Measurements from ENCODE around the gene MED31. TPM values are rescaled to one million over a fixed set of nuclear protein-coding genes. Genes with fewer than 3 reads are reported as not detected.
A peak's percentile ranks its signal among the peaks of the same experiment; 100 is the strongest.
"Not testable (repeated sequence)": the region's sequence is repeated elsewhere in the genome, so short reads cannot be mapped to it uniquely, and the experiment has no call there.

MED31 gene
- polyA plus RNA-seq, 2 donors, result 18.1 to 34.6 TPM

GRCh38 chr17:6670571-6670970 lies 19.2 kb upstream of the MED31 start:
- no peak overlapping the region for H3K4me3 ChIP-seq (ENCODE audit: low read depth in 1 of 2, low read length in 2 of 2)

GRCh38 chr17:6669479-6670212 lies 18.2 kb upstream of the MED31 start:
- Histone ChIP-seq H3K27me3 (ENCODE audit: control insufficient read depth in 1 of 2, insufficient read depth in 2 of 2, low read length in 2 of 2) (no peaks in the 10 kb centered on the region), H3K36me3 (ENCODE audit: control insufficient read depth in 2 of 2, insufficient read depth in 2 of 2, low read length in 1 of 2) (no peaks in the 10 kb centered on the region), H3K9me3 (ENCODE audit: control insufficient read depth in 2 of 2, insufficient read depth in 1 of 2, low read depth in 1 of 2, low read length in 1 of 2) (no peaks in the 10 kb centered on the region), H3K4me3 (ENCODE audit: low read depth in 1 of 2, low read length in 2 of 2) (no peak overlapping the region), H3K27ac (ENCODE audit: low read depth in 2 of 2, low read length in 1 of 2) (peak overlapping the region; percentile 88 to 99), H3K4me1 (ENCODE audit: control insufficient read depth in 2 of 2, insufficient read depth in 2 of 2, low read length in 1 of 2) (peaks cover 3 to 8% of the 10 kb centered on the region in 2 donors)
- WGBS, 2 donors, result 49 to 60% methylated on average over 10 of the region's 10 CpGs

More at GRCh38 chr17:6670571-6670970, 19.2 kb upstream of the MED31 start:
- WGBS, 2 donors, result 88 to 89% methylated on average over 8 of the region's 8 CpGs
- Histone ChIP-seq H3K4me1 (ENCODE audit: control insufficient read depth in 2 of 2, insufficient read depth in 2 of 2, low read length in 1 of 2) (peaks cover 3 to 13% of the 10 kb centered on the region in 2 donors), H3K36me3 (ENCODE audit: control insufficient read depth in 2 of 2, insufficient read depth in 2 of 2, low read length in 1 of 2) (no peaks in the 10 kb centered on the region), H3K27me3 (ENCODE audit: control insufficient read depth in 1 of 2, insufficient read depth in 2 of 2, low read length in 2 of 2) (no peaks in the 10 kb centered on the region), H3K27ac (ENCODE audit: low read depth in 2 of 2, low read length in 1 of 2) (peak overlapping the region; percentile 63 to 81), H3K9me3 (ENCODE audit: control insufficient read depth in 2 of 2, insufficient read depth in 1 of 2, low read depth in 1 of 2, low read length in 1 of 2) (peaks cover 0 to 2% of the 10 kb centered on the region in 2 donors)

GRCh38 chr17:6668727-6669425 lies 17.5 kb upstream of the MED31 start:
- no peak overlapping the region for H3K4me3 ChIP-seq (ENCODE audit: low read depth in 1 of 2, low read length in 2 of 2)
- H3K27ac ChIP-seq (ENCODE audit: low read depth in 2 of 2, low read length in 1 of 2), result peak overlapping the region; percentile 88 to 99
- peaks cover 3 to 8% of the 10 kb centered on the region in 2 donors for H3K4me1 ChIP-seq (ENCODE audit: control insufficient read depth in 2 of 2, insufficient read depth in 2 of 2, low read length in 1 of 2)
- no peaks in the 10 kb centered on the region for H3K9me3 ChIP-seq (ENCODE audit: control insufficient read depth in 2 of 2, insufficient read depth in 1 of 2, low read depth in 1 of 2, low read length in 1 of 2)
- H3K36me3 ChIP-seq (ENCODE audit: control insufficient read depth in 2 of 2, insufficient read depth in 2 of 2, low read length in 1 of 2), result no peaks in the 10 kb centered on the region
- 62% methylated on average over 14 of the region's 14 CpGs for WGBS, 2 donors
- no peaks in the 10 kb centered on the region for H3K27me3 ChIP-seq (ENCODE audit: control insufficient read depth in 1 of 2, insufficient read depth in 2 of 2, low read length in 2 of 2)

GRCh38 chr17:6668219-6668618 lies 16.8 kb upstream of the MED31 start:
- 91% methylated on average over 17 of the region's 17 CpGs for WGBS, 2 donors
- no peak overlapping the region for H3K4me3 ChIP-seq (ENCODE audit: low read depth in 1 of 2, low read length in 2 of 2)
- no peaks in the 10 kb centered on the region for H3K27me3 ChIP-seq (ENCODE audit: control insufficient read depth in 1 of 2, insufficient read depth in 2 of 2, low read length in 2 of 2)
- peaks cover 3 to 8% of the 10 kb centered on the region in 2 donors for H3K4me1 ChIP-seq (ENCODE audit: control insufficient read depth in 2 of 2, insufficient read depth in 2 of 2, low read length in 1 of 2)
- no peaks in the 10 kb centered on the region for H3K9me3 ChIP-seq (ENCODE audit: control insufficient read depth in 2 of 2, insufficient read depth in 1 of 2, low read depth in 1 of 2, low read length in 1 of 2)
- H3K27ac ChIP-seq (ENCODE audit: low read depth in 2 of 2, low read length in 1 of 2), result peak overlapping the region in 1 of 2 donors; percentile 34
- no peaks in the 10 kb centered on the region for H3K36me3 ChIP-seq (ENCODE audit: control insufficient read depth in 2 of 2, insufficient read depth in 2 of 2, low read length in 1 of 2)

- H3K4me1 ChIP-seq (ENCODE audit: control insufficient read depth in 2 of 2, insufficient read depth in 2 of 2, low read length in 1 of 2), result peaks cover 3 to 8% of the 10 kb centered on the region in 2 donors
- no peaks in the 10 kb centered on the region for H3K36me3 ChIP-seq (ENCODE audit: control insufficient read depth in 2 of 2, insufficient read depth in 2 of 2, low read length in 1 of 2)
Measured at GRCh38 chr17:6667516-6667915, 16.1 kb upstream of the MED31 start.

GRCh38 chr17:6666557-6666956 lies 15.2 kb upstream of the MED31 start:
- peaks cover 3 to 8% of the 10 kb centered on the region in 2 donors for H3K4me1 ChIP-seq (ENCODE audit: control insufficient read depth in 2 of 2, insufficient read depth in 2 of 2, low read length in 1 of 2)
- H3K9me3 ChIP-seq (ENCODE audit: control insufficient read depth in 2 of 2, insufficient read depth in 1 of 2, low read depth in 1 of 2, low read length in 1 of 2), result no peaks in the 10 kb centered on the region
- 57 to 73% methylated on average over 6 of the region's 6 CpGs for WGBS, 2 donors
- no peak overlapping the region for H3K4me3 ChIP-seq (ENCODE audit: low read depth in 1 of 2, low read length in 2 of 2)
- H3K36me3 ChIP-seq (ENCODE audit: control insufficient read depth in 2 of 2, insufficient read depth in 2 of 2, low read length in 1 of 2), result no peaks in the 10 kb centered on the region
- peak overlapping the region; percentile 87 to 89 for H3K27ac ChIP-seq (ENCODE audit: low read depth in 2 of 2, low read length in 1 of 2)
- H3K27me3 ChIP-seq (ENCODE audit: control insufficient read depth in 1 of 2, insufficient read depth in 2 of 2, low read length in 2 of 2), result no peaks in the 10 kb centered on the region

More at GRCh38 chr17:6667516-6667915, 16.1 kb upstream of the MED31 start:
- H3K4me3 ChIP-seq (ENCODE audit: low read depth in 1 of 2, low read length in 2 of 2), result no peak overlapping the region
- H3K9me3 ChIP-seq (ENCODE audit: control insufficient read depth in 2 of 2, insufficient read depth in 1 of 2, low read depth in 1 of 2, low read length in 1 of 2), result no peaks in the 10 kb centered on the region
- 51 to 58% methylated on average over 6 of the region's 6 CpGs for WGBS, 2 donors
- H3K27me3 ChIP-seq (ENCODE audit: control insufficient read depth in 1 of 2, insufficient read depth in 2 of 2, low read length in 2 of 2), result no peaks in the 10 kb centered on the region
- H3K27ac ChIP-seq (ENCODE audit: low read depth in 2 of 2, low read length in 1 of 2), result no peak overlapping the region

- Histone ChIP-seq H3K4me1 (ENCODE audit: control insufficient read depth in 2 of 2, insufficient read depth in 2 of 2, low read length in 1 of 2) (peaks cover 3 to 7% of the 10 kb centered on the region in 2 donors), H3K27ac (ENCODE audit: low read depth in 2 of 2, low read length in 1 of 2) (peak overlapping the region; percentile 66 to 87), H3K27me3 (ENCODE audit: control insufficient read depth in 1 of 2, insufficient read depth in 2 of 2, low read length in 2 of 2) (no peaks in the 10 kb centered on the region), H3K36me3 (ENCODE audit: control insufficient read depth in 2 of 2, insufficient read depth in 2 of 2, low read length in 1 of 2) (no peaks in the 10 kb centered on the region), H3K9me3 (ENCODE audit: control insufficient read depth in 2 of 2, insufficient read depth in 1 of 2, low read depth in 1 of 2, low read length in 1 of 2) (no peaks in the 10 kb centered on the region), H3K4me3 (ENCODE audit: low read depth in 1 of 2, low read length in 2 of 2) (no peak overlapping the region)
- WGBS, 2 donors, result 9 to 11% methylated on average over 9 of the region's 9 CpGs
Measured at GRCh38 chr17:6666077-6666521, 14.7 kb upstream of the MED31 start.

- not testable (repeated sequence) for H3K27ac ChIP-seq (ENCODE audit: low read depth in 2 of 2, low read length in 1 of 2); H3K4me1 ChIP-seq (ENCODE audit: control insufficient read depth in 2 of 2, insufficient read depth in 2 of 2, low read length in 1 of 2); H3K9me3 ChIP-seq (ENCODE audit: control insufficient read depth in 2 of 2, insufficient read depth in 1 of 2, low read depth in 1 of 2, low read length in 1 of 2); H3K27me3 ChIP-seq (ENCODE audit: control insufficient read depth in 1 of 2, insufficient read depth in 2 of 2, low read length in 2 of 2); H3K4me3 ChIP-seq (ENCODE audit: low read depth in 1 of 2, low read length in 2 of 2); H3K36me3 ChIP-seq (ENCODE audit: control insufficient read depth in 2 of 2, insufficient read depth in 2 of 2, low read length in 1 of 2)
- 92 to 93% methylated on average over 14 of the region's 14 CpGs for WGBS, 2 donors
Measured at GRCh38 chr17:6663200-6663599, 11.8 kb upstream of the MED31 start.

- Histone ChIP-seq H3K4me1 (ENCODE audit: control insufficient read depth in 2 of 2, insufficient read depth in 2 of 2, low read length in 1 of 2) (peaks cover 3% of the 10 kb centered on the region in 2 donors), H3K27ac (ENCODE audit: low read depth in 2 of 2, low read length in 1 of 2) (no peak overlapping the region), H3K27me3 (ENCODE audit: control insufficient read depth in 1 of 2, insufficient read depth in 2 of 2, low read length in 2 of 2) (no peaks in the 10 kb centered on the region), H3K9me3 (ENCODE audit: control insufficient read depth in 2 of 2, insufficient read depth in 1 of 2, low read depth in 1 of 2, low read length in 1 of 2) (no peaks in the 10 kb centered on the region), H3K36me3 (ENCODE audit: control insufficient read depth in 2 of 2, insufficient read depth in 2 of 2, low read length in 1 of 2) (no peaks in the 10 kb centered on the region), H3K4me3 (ENCODE audit: low read depth in 1 of 2, low read length in 2 of 2) (no peak overlapping the region)
- WGBS, 2 donors, result 77 to 85% methylated on average over 2 of the region's 2 CpGs
Measured at GRCh38 chr17:6661464-6661848, 10.1 kb upstream of the MED31 start.

Data from esophagus (tissue), 2 donors.